K562 (cell line): ENCODE data around the gene PAIP1. TPM values are rescaled to one million over a fixed set of nuclear protein-coding genes. Genes with fewer than 3 reads are reported as not detected.

Source experiments
- GATA2 ChIP-seq: sonication (generic); formaldehyde crosslinking; IDR thresholded peaks from 2 replicates; pipeline ENCODE4 v1.4.0; 2020; ENCODE audit warnings: mild to moderate bottlenecking, missing genetic modification reagents
- GATAD2B ChIP-seq: fragments of 450-650 bp; IDR thresholded peaks from 2 replicates; pipeline ENCODE4 v1.6.1; 2017; ENCODE audit warnings: mild to moderate bottlenecking, borderline replicate concordance
- GTF2F1 ChIP-seq: IDR thresholded peaks from 2 replicates; pipeline ENCODE4 v1.6.1; 2011; ENCODE audit warnings: low read depth, low read length, improper control_type of control experiment
- HDAC2 ChIP-seq: fragments of 450-650 bp; IDR thresholded peaks from 2 replicates; pipeline ENCODE4 v1.6.1; 2016; ENCODE audit warnings: mild to moderate bottlenecking
- HSF4 ChIP-seq: fragments of 250-450 bp; sonication (Bioruptor Pico); IDR thresholded peaks from 2 replicates; pipeline ENCODE4 v2.1.2; 2022; ENCODE audit warnings: mild to moderate bottlenecking, moderate library complexity, borderline replicate concordance
- MTA2 ChIP-seq: fragments of 450-650 bp; IDR thresholded peaks from 2 replicates; pipeline ENCODE4 v1.6.1; 2016; ENCODE audit warnings: low read depth
- NBN ChIP-seq: fragments of 450-650 bp; IDR thresholded peaks from 2 replicates; pipeline ENCODE4 v1.6.1; 2016; ENCODE audit warnings: low read depth, mild to moderate bottlenecking
- NR2C2 ChIP-seq, 2 experiments: fragments of 200-800 bp in 1 of 2; sonication (Bioruptor generic) in 1 of 2; sonication (generic) in 1 of 2; formaldehyde crosslinking in 1 of 2; IDR thresholded peaks; 2 replicates each; pipeline versions ENCODE4 v1.6.1 to v1.8.0; 2016 to 2022; ENCODE audit warnings: mild to moderate bottlenecking in 1 of 2, missing compliant biosample characterization in 1 of 2, missing genetic modification characterization in 1 of 2, missing genetic modification reagents in 1 of 2
- PRPF4 ChIP-seq: fragments of 200-400 bp; formaldehyde crosslinking; IDR thresholded peaks from one replicate; pipeline ENCODE4 v1.6.1; 2017; ENCODE audit warnings: low read length, low read depth, mild to moderate bottlenecking; ENCODE audit not compliant: insufficient read depth, poor library complexity, severe bottlenecking
- PTTG1 ChIP-seq: fragments of 450-650 bp; IDR thresholded peaks from 2 replicates; pipeline ENCODE4 v1.6.1; 2016; ENCODE audit warnings: low read depth, mild to moderate bottlenecking, missing genetic modification characterization, missing compliant biosample characterization
- RNF2 ChIP-seq: sonication (generic); IDR thresholded peaks from 2 replicates; pipeline ENCODE4 v1.6.1; 2016
- SREBF1 ChIP-seq: fragments of 150-350 bp; IDR thresholded peaks from 2 replicates; pipeline ENCODE4 v1.6.1; 2014; ENCODE audit warnings: antibody characterized with exemption, low read depth, low read length, borderline replicate concordance
- TCF15 ChIP-seq: fragments of 250-450 bp; sonication (Bioruptor Pico); IDR thresholded peaks from 2 replicates; pipeline ENCODE4 v1.8.0; 2022; ENCODE audit warnings: moderate library complexity, mild to moderate bottlenecking, inconsistent platforms
- TRIM25 ChIP-seq: fragments of 450-650 bp; IDR thresholded peaks from 2 replicates; pipeline ENCODE4 v1.7.0; 2016; ENCODE audit warnings: borderline replicate concordance
- YBX1 ChIP-seq: fragments of 450-650 bp; IDR thresholded peaks from 2 replicates; pipeline ENCODE4 v1.7.1; 2016; ENCODE audit warnings: mild to moderate bottlenecking
- ZBED1 ChIP-seq: IDR thresholded peaks from 2 replicates; pipeline ENCODE4 v1.6.1; 2014
- ZFP30 ChIP-seq: fragments of 250-450 bp; sonication (Bioruptor Pico); IDR thresholded peaks from 2 replicates; pipeline ENCODE4 v1.8.0; 2022; ENCODE audit warnings: moderate library complexity, mild to moderate bottlenecking, inconsistent platforms, borderline replicate concordance
- ZNF174 ChIP-seq: fragments of 250-450 bp; sonication (Bioruptor Pico); IDR thresholded peaks from 2 replicates; pipeline ENCODE4 v1.4.0; 2020; ENCODE audit warnings: mild to moderate bottlenecking
- ZNF280B ChIP-seq: fragments of 250-450 bp; sonication (Bioruptor Pico); IDR thresholded peaks from 2 replicates; pipeline ENCODE4 v1.5.1; 2021; ENCODE audit warnings: mild to moderate bottlenecking
- ZNF316 ChIP-seq: fragments of 450-650 bp; IDR thresholded peaks from 2 replicates; pipeline ENCODE4 v1.6.1; 2016
- ZNF707 ChIP-seq: fragments of 250-450 bp; sonication (Bioruptor Pico); conservative IDR thresholded peaks from 2 replicates; pipeline ENCODE4 v1.8.0; 2022; ENCODE audit warnings: inconsistent platforms, mild to moderate bottlenecking, moderate library complexity
- ZNF785 ChIP-seq: fragments of 250-450 bp; sonication (Bioruptor Pico); IDR thresholded peaks from 2 replicates; pipeline ENCODE4 v1.4.0; 2020; ENCODE audit warnings: mild to moderate bottlenecking
- polyA plus RNA-seq, 8 experiments: library from polyadenylated mRNA; depleted of rRNA in 4 of 8; stranded (reverse) in 5 of 8; unstranded in 3 of 8; fragments of >200 nt; fragmentation: Nextera tagmentation in 2 of 8; fragmentation: Illumina TruSeq in 1 of 8; extraction: Ambion mirVana in 2 of 8; extraction: Trizol in 1 of 8; gene quantifications; 2 replicates each; pipeline versions ENCODE4 v1.2.1 to v1.2.3, GENCODE V29; 2011 to 2014; ENCODE audit warnings: inconsistent platforms in 1 of 8, missing spikeins in 1 of 8
- total RNA-seq, 7 experiments: library from RNA; depleted of rRNA in 6 of 7; stranded (reverse); fragments of >200 nt in 6 of 7; fragmentation: Illumina TruSeq in 2 of 7; extraction: Trizol in 2 of 7; gene quantifications; 2 replicates each; pipeline versions ENCODE4 v1.2.1 to v1.2.3, GENCODE V29; 2011 to 2021; ENCODE audit warnings: low replicate concordance in 1 of 7
- TF ChIP-seq, protein P1 (sequence below): fragments of 250-450 bp; sonication (Bioruptor Pico); IDR thresholded peaks from 2 replicates; pipeline ENCODE4 v1.8.0; 2022; ENCODE audit warnings: moderate library complexity, mild to moderate bottlenecking, inconsistent platforms
- TF ChIP-seq, protein P2 (sequence below): fragments of 250-450 bp; sonication (Bioruptor Pico); IDR thresholded peaks from 2 replicates; pipeline ENCODE4 v1.6.1; 2021; ENCODE audit warnings: mild to moderate bottlenecking

PAIP1 gene
- total and polyA plus RNA-seq, 9 of the 15 experiments (the other 6 are each of a cell fraction or from before 2014, with no cell fraction given), result 51.7 to 181 (median 102) TPM

DNA sequence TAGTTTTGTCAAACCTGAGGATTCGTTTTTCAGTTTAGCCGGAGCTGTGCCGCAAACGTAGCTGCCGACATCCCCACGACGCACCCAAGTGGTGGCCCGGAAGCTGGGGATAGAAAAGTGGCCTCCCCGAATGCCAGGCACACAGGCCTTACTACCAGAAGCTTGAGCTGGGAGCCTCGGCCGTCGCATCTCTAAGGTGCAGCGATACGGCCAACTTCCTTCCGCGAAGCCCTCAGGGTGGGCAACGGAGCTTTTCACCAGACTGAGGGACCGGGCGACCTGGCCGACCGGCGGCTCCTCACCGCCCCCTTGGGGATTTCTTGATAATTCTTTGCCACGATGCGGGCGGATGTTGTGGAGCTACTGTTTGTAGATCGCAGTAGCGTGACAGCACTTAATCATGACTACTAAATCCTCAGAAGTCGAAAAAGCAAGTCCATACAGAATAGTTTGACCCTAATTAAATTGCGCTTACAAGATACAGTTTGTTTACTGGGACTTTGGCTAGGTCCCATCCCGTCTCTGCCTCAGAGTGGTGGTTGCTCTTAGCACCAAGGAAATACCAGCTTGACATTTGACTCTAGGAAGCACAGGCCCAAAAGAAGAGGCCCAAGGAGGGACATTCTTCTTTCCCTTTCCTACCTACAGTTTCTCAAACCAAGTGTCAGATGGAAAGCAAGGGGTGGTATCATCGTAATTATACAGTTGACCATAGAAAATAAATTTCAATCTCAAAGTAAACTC, 72.6 kb downstream of the PAIP1 start (continued):
- TF ChIP-seq PRPF4, result no peak
- TF ChIP-seq MTA2, result no peak
- no peak; the same call in 1 of the 2 replicates for TF ChIP-seq GTF2F1
- no peak for TF ChIP-seq ZNF316
- no peak for TF ChIP-seq ZNF785 (CRISPR knock-in tag)
- no peak for TF ChIP-seq YBX1
- TF ChIP-seq TCF15 (CRISPR knock-in tag), result no peak
- TF ChIP-seq NBN, result no peak; the same call in 1 of the 2 replicates
- peak; percentile 89 for TF ChIP-seq ZBED1
- TF ChIP-seq HDAC2, result no peak
- no peak for TF ChIP-seq ZNF174 (CRISPR knock-in tag)
- no peak; the same call in 1 of the 2 replicates for TF ChIP-seq TRIM25
- TF ChIP-seq, protein P1, sequence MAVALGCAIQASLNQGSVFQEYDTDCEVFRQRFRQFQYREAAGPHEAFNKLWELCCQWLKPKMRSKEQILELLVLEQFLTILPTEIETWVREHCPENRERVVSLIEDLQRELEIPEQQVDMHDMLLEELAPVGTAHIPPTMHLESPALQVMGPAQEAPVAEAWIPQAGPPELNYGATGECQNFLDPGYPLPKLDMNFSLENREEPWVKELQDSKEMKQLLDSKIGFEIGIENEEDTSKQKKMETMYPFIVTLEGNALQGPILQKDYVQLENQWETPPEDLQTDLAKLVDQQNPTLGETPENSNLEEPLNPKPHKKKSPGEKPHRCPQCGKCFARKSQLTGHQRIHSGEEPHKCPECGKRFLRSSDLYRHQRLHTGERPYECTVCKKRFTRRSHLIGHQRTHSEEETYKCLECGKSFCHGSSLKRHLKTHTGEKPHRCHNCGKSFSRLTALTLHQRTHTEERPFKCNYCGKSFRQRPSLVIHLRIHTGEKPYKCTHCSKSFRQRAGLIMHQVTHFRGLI, result no peak; the same call in 1 of the 2 replicates
- TF ChIP-seq PTTG1, result no peak
- no peak for TF ChIP-seq GATAD2B
- TF ChIP-seq GATA2 (CRISPR knock-in tag), result no peak
- no peak for TF ChIP-seq ZFP30 (CRISPR knock-in tag)
- TF ChIP-seq HSF4 (CRISPR knock-in tag), result no peak
- TF ChIP-seq ZNF280B (CRISPR knock-in tag), result no peak
- no peak for TF ChIP-seq NR2C2 (CRISPR knock-in tag; IDR thresholded peaks at IDR 0.05)
- peak; percentile 77 for TF ChIP-seq NR2C2 (tag; IDR thresholded peaks at IDR 0.05)
- TF ChIP-seq, protein P2, sequence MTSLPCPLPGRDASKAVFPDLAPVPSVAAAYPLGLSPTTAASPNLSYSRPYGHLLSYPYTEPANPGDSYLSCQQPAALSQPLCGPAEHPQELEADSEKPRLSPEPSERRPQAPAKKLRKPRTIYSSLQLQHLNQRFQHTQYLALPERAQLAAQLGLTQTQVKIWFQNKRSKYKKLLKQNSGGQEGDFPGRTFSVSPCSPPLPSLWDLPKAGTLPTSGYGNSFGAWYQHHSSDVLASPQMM (CRISPR knock-in tag), result no peak
- TF ChIP-seq RNF2, result peak; percentile 75; the same call in 1 of the 2 replicates
- no peak for TF ChIP-seq ZNF707 (CRISPR knock-in tag)
- TF ChIP-seq SREBF1, result no peak
